ENCODE results near the gene FAM156A.
"Not testable (repeated sequence)": the region's sequence is repeated elsewhere in the genome, so short reads cannot be mapped to it uniquely, and the experiment has no call there.

GRCh38 chrX:52941728-52942127 is 16.6 kb downstream of the FAM156A start:
- not testable (repeated sequence) for TF ChIP-seq CTCF (IDR thresholded peaks at IDR 0.05); ZFX (IDR thresholded peaks at IDR 0.05; ENCODE audit: borderline replicate concordance)

Data from 22Rv1 (cell line).